ENCODE measurements around the gene MRGPRE.

The MRGPRE gene

GRCh38 chr11:3195251-3196160, 36.7 kb downstream of the MRGPRE start:
- Histone ChIP-seq H3K36me3 (ENCODE audit: insufficient read depth) (no peaks in the 10 kb centered on the region), H2AFZ (ENCODE audit: low read depth) (no peak overlapping the region), H3K79me2 (ENCODE audit: insufficient read depth, low read depth) (no peaks in the 10 kb centered on the region), H3K4me2 (no peak overlapping the region), H3K4me1 (ENCODE audit: low read depth, poor library complexity, severe bottlenecking) (no peaks in the 10 kb centered on the region), H4K20me1 (ENCODE audit: insufficient read depth) (no peaks in the 10 kb centered on the region), H3K27me3 (ENCODE audit: insufficient read depth, low read depth) (peaks cover 73% of the 10 kb centered on the region), H3K4me3 (IDR thresholded peaks at IDR 0.05; ENCODE audit: insufficient read depth, low read depth, low read length) (no peak overlapping the region), H3K9ac (no peak overlapping the region), H3K27ac (no peak overlapping the region)
- no peak for TF ChIP-seq CTCF (conservative IDR thresholded peaks at IDR 0.05; ENCODE audit: low read depth, low read length)

- Histone ChIP-seq H3K36me3 (ENCODE audit: insufficient read depth) (no peaks in the 10 kb centered on the region), H3K4me2 (no peak overlapping the region)
- TF ChIP-seq CTCF (conservative IDR thresholded peaks at IDR 0.05; ENCODE audit: low read depth, low read length): no peak
These were observed 38.0 kb downstream of the MRGPRE start for GRCh38 chr11:3194016-3194816.

DNA sequence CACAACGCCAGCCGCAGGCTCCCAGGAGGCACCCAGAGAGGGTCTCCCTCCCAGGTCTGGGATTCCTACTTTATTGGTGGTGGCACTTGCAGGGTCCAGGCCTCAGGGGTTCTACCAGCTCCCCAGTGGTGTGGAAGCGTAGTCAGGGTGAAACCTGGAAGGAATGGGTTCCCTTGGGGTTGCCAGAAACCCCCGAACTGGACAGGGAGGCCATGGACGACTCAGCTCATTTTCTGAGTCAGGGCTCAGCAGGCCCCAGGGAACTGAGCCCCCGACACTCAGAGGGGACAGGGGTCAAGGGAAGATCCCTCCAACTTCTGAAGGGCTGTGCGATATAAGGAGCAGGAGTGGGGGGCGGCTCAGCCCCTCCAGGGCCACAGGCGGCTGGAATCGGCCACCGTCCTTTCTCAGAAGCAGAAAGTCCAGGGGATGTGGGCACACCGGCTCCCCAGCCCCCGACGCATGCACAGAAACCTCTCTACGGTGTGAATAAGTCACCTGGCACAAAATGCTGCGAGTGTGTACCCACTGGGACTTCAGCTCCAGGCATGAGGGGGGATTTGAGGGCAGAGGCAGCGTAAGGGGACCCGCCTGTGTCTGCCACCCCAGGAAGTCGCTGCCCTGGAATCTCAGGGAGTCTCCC, 38.7 kb downstream of the MRGPRE start:
- peaks cover 64% of the 10 kb centered on the region for H3K27me3 ChIP-seq (ENCODE audit: insufficient read depth, low read depth)
- H3K4me2 ChIP-seq: no peak overlapping the region

More at GRCh38 chr11:3194016-3194816, 38.0 kb downstream of the MRGPRE start:
- no peak overlapping the region for H3K4me3 ChIP-seq (IDR thresholded peaks at IDR 0.05; ENCODE audit: insufficient read depth, low read depth, low read length)
- no peak overlapping the region for H2AFZ ChIP-seq (ENCODE audit: low read depth)
- H3K4me1 ChIP-seq (ENCODE audit: low read depth, poor library complexity, severe bottlenecking): no peaks in the 10 kb centered on the region
- H3K27me3 ChIP-seq (ENCODE audit: insufficient read depth, low read depth): peaks cover 71% of the 10 kb centered on the region
- no peak overlapping the region for H3K9ac ChIP-seq
- H3K27ac ChIP-seq: no peak overlapping the region
- H4K20me1 ChIP-seq (ENCODE audit: insufficient read depth): no peaks in the 10 kb centered on the region
- no peaks in the 10 kb centered on the region for H3K79me2 ChIP-seq (ENCODE audit: insufficient read depth, low read depth)

More for the DNA sequence above, 38.7 kb downstream of the MRGPRE start:
- Histone ChIP-seq H2AFZ (ENCODE audit: low read depth) (no peak overlapping the region), H3K36me3 (ENCODE audit: insufficient read depth) (no peaks in the 10 kb centered on the region), H3K27ac (no peak overlapping the region), H3K4me3 (IDR thresholded peaks at IDR 0.05; ENCODE audit: insufficient read depth, low read depth, low read length) (no peak overlapping the region), H3K79me2 (ENCODE audit: insufficient read depth, low read depth) (no peaks in the 10 kb centered on the region), H3K9ac (no peak overlapping the region), H4K20me1 (ENCODE audit: insufficient read depth) (no peaks in the 10 kb centered on the region), H3K4me1 (ENCODE audit: low read depth, poor library complexity, severe bottlenecking) (no peaks in the 10 kb centered on the region)
- TF ChIP-seq CTCF (conservative IDR thresholded peaks at IDR 0.05; ENCODE audit: low read depth, low read length): no peak

Data from KMS-11 (cell line).